Endodermal cell (in vitro differentiated cells): ENCODE data around the gene HOXB2. TPM values are rescaled to one million over a fixed set of nuclear protein-coding genes. Genes with fewer than 3 reads are reported as not detected.

Experiments
- DNase-seq: peaks from one replicate; pipeline ENCODE4 v3.0.0-alpha.2; 2017
- H3K27ac ChIP-seq: 2 replicates; pipeline ENCODE4 v1.5.1; 2013; ENCODE audit warnings: mild to moderate bottlenecking, low read depth, low read length, moderate library complexity
- H3K27me3 ChIP-seq: 2 replicates; pipeline ENCODE4 v1.6.1; 2013; ENCODE audit warnings: mild to moderate bottlenecking, low read length, moderate library complexity; ENCODE audit not compliant: insufficient read depth, control insufficient read depth, poor library complexity, severe bottlenecking
- H3K36me3 ChIP-seq: 2 replicates; pipeline ENCODE4 v1.7.0; 2013; ENCODE audit warnings: mild to moderate bottlenecking, low read length, moderate library complexity; ENCODE audit not compliant: control insufficient read depth, insufficient read depth
- H3K4me1 ChIP-seq: one replicate; pipeline ENCODE4 v1.7.0; 2013; ENCODE audit warnings: low read length; ENCODE audit not compliant: control insufficient read depth, insufficient read depth
- H3K4me3 ChIP-seq: 2 replicates; pipeline ENCODE4 v1.5.1; 2013; ENCODE audit warnings: mild to moderate bottlenecking, low read length, moderate library complexity
- H3K9ac ChIP-seq: 2 replicates; pipeline ENCODE4 v1.6.1; 2013; ENCODE audit warnings: mild to moderate bottlenecking, low read length, moderate library complexity; ENCODE audit not compliant: poor library complexity, severe bottlenecking; ENCODE audit errors: extremely low read depth
- H3K9me3 ChIP-seq: 2 replicates; pipeline ENCODE4 v1.6.1; 2013; ENCODE audit warnings: mild to moderate bottlenecking, low read length, moderate library complexity; ENCODE audit not compliant: control insufficient read depth
- H3K27ac Mint-ChIP-seq: 2 replicates; pipeline ENCODE4 v1.8.0; 2020; ENCODE audit warnings: mixed read lengths
- H3K27me3 Mint-ChIP-seq: 2 replicates; pipeline ENCODE4 v1.8.0; 2021; ENCODE audit warnings: mild to moderate bottlenecking, mixed read lengths; ENCODE audit not compliant: insufficient read depth
- H3K36me3 Mint-ChIP-seq: 2 replicates; pipeline ENCODE4 v1.8.0; 2020; ENCODE audit warnings: low read depth, mixed read lengths
- H3K4me1 Mint-ChIP-seq: 2 replicates; pipeline ENCODE4 v1.8.0; 2020; ENCODE audit warnings: mixed read lengths
- H3K4me3 Mint-ChIP-seq: 2 replicates; pipeline ENCODE4 v1.8.0; 2020; ENCODE audit warnings: mild to moderate bottlenecking, moderate library complexity, mixed read lengths
- H3K9me3 Mint-ChIP-seq: 2 replicates; pipeline ENCODE4 v1.8.0; 2020; ENCODE audit warnings: mild to moderate bottlenecking, mixed read lengths
- WGBS, 2 experiments: methylation state at CpG; one replicate each; pipeline versions ENCODE4 v1.1.5 to v1.1.7; 2013; ENCODE audit warnings: missing lambda C conversion rate in 2 of 2, mixed read lengths in 1 of 2; ENCODE audit not compliant: insufficient coverage in 1 of 2, insufficient read length in 1 of 2; 5-methylcytosine and 5-hydroxymethylcytosine counted together
- total RNA-seq, 2 donors: library from RNA; stranded (reverse); fragmentation: NEBNext Ultra II Directional in 1 of 2; extraction: Animal tissue kit (Norgen Biotek cat#: 25700) in 1 of 2; gene quantifications; 2 replicates in 1 of 2; 3 replicates in 1 of 2; pipeline ENCODE4 v1.2.1, GENCODE V29; 2021
- TF ChIP-seq, protein P1 (sequence below): fragments of 200-600 bp; sonication (generic); conservative IDR thresholded peaks from 2 replicates; pipeline ENCODE4 v1.5.0; 2021; ENCODE audit warnings: antibody characterized with exemption, mild to moderate bottlenecking

HOXB2 gene
- total RNA-seq, 2 donors from 2014 or later, result 0.22 TPM; not detected in 1

DNA sequence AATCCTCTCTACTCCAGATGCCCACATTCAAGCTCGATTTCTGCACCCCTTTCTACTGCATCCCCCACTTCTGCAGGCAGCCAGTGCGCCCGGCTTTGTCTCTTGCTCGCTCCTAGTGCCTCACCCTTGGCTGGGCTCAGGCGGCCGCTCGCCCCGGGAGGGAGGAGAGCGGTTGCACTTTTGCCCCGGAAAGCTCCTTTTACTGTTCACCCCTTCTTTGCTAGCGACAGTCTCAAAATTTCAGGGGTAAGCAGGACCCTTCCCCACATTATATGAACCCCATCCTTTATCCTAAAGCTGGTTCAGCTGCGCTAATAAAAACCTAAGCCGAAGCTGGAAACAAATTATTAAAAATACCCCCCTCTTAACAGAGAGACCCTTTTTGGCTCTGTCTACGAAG, 47.7 kb upstream of the HOXB2 start:
- Mint-ChIP-seq H3K4me3 (peak overlapping the region; percentile 10), H3K36me3 (no peaks in the 10 kb centered on the region), H3K4me1 (peaks cover 10% of the 10 kb centered on the region), H3K27me3 (peaks cover 100% of the 10 kb centered on the region), H3K27ac (no peak overlapping the region), H3K9me3 (no peaks in the 10 kb centered on the region)
- Histone ChIP-seq H3K4me1 (no peaks in the 10 kb centered on the region), H3K27me3 (peaks cover 100% of the 10 kb centered on the region), H3K4me3 (no peak overlapping the region), H3K36me3 (no peaks in the 10 kb centered on the region), H3K9ac (no peak overlapping the region), H3K27ac (no peak overlapping the region), H3K9me3 (no peaks in the 10 kb centered on the region)
- TF ChIP-seq, protein P1, sequence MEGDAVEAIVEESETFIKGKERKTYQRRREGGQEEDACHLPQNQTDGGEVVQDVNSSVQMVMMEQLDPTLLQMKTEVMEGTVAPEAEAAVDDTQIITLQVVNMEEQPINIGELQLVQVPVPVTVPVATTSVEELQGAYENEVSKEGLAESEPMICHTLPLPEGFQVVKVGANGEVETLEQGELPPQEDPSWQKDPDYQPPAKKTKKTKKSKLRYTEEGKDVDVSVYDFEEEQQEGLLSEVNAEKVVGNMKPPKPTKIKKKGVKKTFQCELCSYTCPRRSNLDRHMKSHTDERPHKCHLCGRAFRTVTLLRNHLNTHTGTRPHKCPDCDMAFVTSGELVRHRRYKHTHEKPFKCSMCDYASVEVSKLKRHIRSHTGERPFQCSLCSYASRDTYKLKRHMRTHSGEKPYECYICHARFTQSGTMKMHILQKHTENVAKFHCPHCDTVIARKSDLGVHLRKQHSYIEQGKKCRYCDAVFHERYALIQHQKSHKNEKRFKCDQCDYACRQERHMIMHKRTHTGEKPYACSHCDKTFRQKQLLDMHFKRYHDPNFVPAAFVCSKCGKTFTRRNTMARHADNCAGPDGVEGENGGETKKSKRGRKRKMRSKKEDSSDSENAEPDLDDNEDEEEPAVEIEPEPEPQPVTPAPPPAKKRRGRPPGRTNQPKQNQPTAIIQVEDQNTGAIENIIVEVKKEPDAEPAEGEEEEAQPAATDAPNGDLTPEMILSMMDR, result no peak
- DNase-seq, result peak; percentile 66
- 12 to 13% methylated on average over 10 to 14 of the region's 14 CpGs for WGBS, 2 experiments

DNA sequence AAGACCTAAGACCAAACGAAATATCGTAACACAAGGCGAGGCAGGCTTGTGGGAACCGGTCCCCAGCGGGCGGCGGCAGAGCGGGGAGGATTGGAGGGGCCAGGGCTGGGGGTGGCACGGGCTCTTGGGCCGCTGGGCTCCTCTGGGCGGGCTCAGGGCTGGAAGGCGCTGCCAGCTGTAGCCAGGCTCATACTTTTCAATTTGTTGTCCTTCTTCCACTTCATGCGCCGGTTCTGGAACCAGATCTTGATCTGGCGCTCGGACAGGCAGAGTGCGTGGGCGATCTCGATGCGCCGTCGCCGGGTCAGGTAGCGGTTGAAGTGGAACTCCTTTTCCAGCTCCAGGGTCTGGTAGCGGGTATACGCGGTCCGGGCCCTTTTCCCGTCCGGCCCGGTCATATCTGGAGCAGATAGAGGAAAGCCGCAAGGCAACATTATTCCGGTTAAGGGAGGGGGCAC, 47.2 kb upstream of the HOXB2 start:
- H3K4me3 Mint-ChIP-seq, result no peak overlapping the region
- peaks cover 9% of the 10 kb centered on the region for H3K4me1 Mint-ChIP-seq
- H3K9me3 Mint-ChIP-seq, result no peaks in the 10 kb centered on the region
- no peak overlapping the region for H3K9ac ChIP-seq
- H3K27me3 ChIP-seq, result peaks cover 100% of the 10 kb centered on the region
- H3K4me3 ChIP-seq, result no peak overlapping the region
- H3K27ac Mint-ChIP-seq, result no peak overlapping the region
- no peaks in the 10 kb centered on the region for H3K4me1 ChIP-seq
- no peaks in the 10 kb centered on the region for H3K36me3 Mint-ChIP-seq
- H3K27me3 Mint-ChIP-seq, result peaks cover 100% of the 10 kb centered on the region
- H3K9me3 ChIP-seq, result no peaks in the 10 kb centered on the region
- DNase-seq, result peak; percentile 68
- WGBS, 2 experiments, result 11 to 19% methylated on average over 8 to 33 of the region's 33 CpGs
- H3K36me3 ChIP-seq, result no peaks in the 10 kb centered on the region
- TF ChIP-seq, protein P1, result no peak
- H3K27ac ChIP-seq, result no peak overlapping the region

DNA sequence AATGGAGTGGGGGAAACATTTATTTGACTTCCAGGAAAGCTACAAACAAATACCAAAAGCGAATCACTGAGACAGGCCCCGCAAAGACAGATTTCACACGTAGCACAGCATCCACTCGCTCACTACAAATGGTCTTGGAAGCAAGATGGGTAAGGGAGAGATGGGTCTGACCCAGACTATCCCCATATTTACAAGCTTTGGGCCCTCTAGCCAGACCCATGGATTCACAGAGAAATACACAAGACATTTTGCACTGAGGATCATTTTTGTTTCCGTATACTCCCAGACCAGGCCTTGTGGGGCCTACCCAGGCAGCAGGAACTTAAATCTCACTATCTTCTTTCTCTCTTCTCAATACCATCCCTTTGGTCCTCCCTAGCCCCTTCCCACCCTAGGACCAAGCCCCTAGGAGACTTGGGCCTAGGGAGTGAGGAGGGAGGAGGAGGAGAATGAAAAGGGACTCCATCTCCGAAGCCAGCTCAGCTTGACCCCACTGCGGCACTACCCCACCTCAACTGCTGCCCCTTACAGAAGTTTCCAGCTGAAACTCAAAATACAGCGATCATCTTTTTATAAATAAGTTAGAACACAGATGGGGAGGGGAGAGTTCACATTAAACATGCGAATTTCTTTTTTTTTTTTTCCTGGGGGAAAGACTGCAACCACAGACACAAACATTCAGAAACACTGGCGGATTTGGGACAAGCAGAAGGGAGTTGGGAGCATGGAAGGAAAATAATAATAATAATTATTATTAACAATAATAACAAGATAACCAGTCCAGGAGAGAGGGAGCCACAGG, 46.5 kb upstream of the HOXB2 start:
- peaks cover 100% of the 10 kb centered on the region for H3K27me3 ChIP-seq
- no peak for DNase-seq
- H3K36me3 ChIP-seq, result no peaks in the 10 kb centered on the region
- Mint-ChIP-seq H3K4me3 (no peak overlapping the region), H3K9me3 (no peaks in the 10 kb centered on the region), H3K4me1 (peaks cover 9% of the 10 kb centered on the region), H3K36me3 (no peaks in the 10 kb centered on the region), H3K27ac (no peak overlapping the region), H3K27me3 (peaks cover 100% of the 10 kb centered on the region)
- H3K9me3 ChIP-seq, result no peaks in the 10 kb centered on the region
- WGBS, 2 experiments, result 70 to 88% methylated on average over 4 to 8 of the region's 10 CpGs
- no peak overlapping the region for H3K9ac ChIP-seq
- TF ChIP-seq, protein P1, result no peak
- H3K4me3 ChIP-seq, result no peak overlapping the region
- H3K4me1 ChIP-seq, result no peaks in the 10 kb centered on the region
- H3K27ac ChIP-seq, result no peak overlapping the region
